Small intestine (tissue), 7 donors: Measurements from ENCODE around the gene TBC1D24. TPM values are rescaled to one million over a fixed set of nuclear protein-coding genes. Genes with fewer than 3 reads are reported as not detected.
"Not testable (repeated sequence)": the region's sequence is repeated elsewhere in the genome, so short reads cannot be mapped to it uniquely, and the experiment has no call there.

Experiments
- DNase-seq, 2 donors: peaks; one replicate each; pipeline versions ENCODE4 v3.0.0 to v3.0.0-alpha.2; 2013
- FAIRE-seq: peaks from 2 replicates; lab custom pipeline; 2012; peaks lifted over from hg19 to GRCh38; lab: Jason Lieb, UNC
- H3K27ac ChIP-seq, 3 donors: one replicate each; pipeline ENCODE4 v1.5.1; 2013; ENCODE audit warnings: low read length in 2 of 3, mild to moderate bottlenecking in 2 of 3, control low read depth in 1 of 3, inconsistent platforms in 1 of 3, low read depth in 1 of 3, moderate library complexity in 1 of 3
- H3K27me3 ChIP-seq, 3 donors: one replicate each; pipeline ENCODE4 v1.6.1; 2013; ENCODE audit warnings: low read length in 3 of 3, inconsistent platforms in 1 of 3; ENCODE audit not compliant: control insufficient read depth in 3 of 3, insufficient read depth in 3 of 3
- H3K36me3 ChIP-seq, 3 donors: one replicate each; pipeline ENCODE4 v1.6.1; 2013; ENCODE audit warnings: low read length in 3 of 3, inconsistent platforms in 1 of 3, low read depth in 1 of 3, mild to moderate bottlenecking in 1 of 3, moderate library complexity in 1 of 3; ENCODE audit not compliant: control insufficient read depth in 3 of 3, insufficient read depth in 2 of 3
- H3K4me1 ChIP-seq, 3 donors: one replicate each; pipeline ENCODE4 v1.6.1; 2013; ENCODE audit warnings: low read length in 2 of 3, inconsistent platforms in 1 of 3, low read depth in 1 of 3, mild to moderate bottlenecking in 1 of 3, moderate library complexity in 1 of 3; ENCODE audit not compliant: control insufficient read depth in 3 of 3, insufficient read depth in 2 of 3
- H3K4me3 ChIP-seq, 3 donors: one replicate each; pipeline ENCODE4 v1.5.1; 2013; ENCODE audit warnings: low read length in 3 of 3, control low read depth in 1 of 3, inconsistent platforms in 1 of 3, low read depth in 1 of 3, mild to moderate bottlenecking in 1 of 3, moderate library complexity in 1 of 3
- H3K9me3 ChIP-seq, 2 donors: one replicate each; pipeline ENCODE4 v1.6.1; 2013; ENCODE audit warnings: low read depth in 1 of 2, low read length in 1 of 2; ENCODE audit not compliant: control insufficient read depth in 2 of 2, insufficient read depth in 1 of 2
- WGBS, 3 donors: extraction: QIAGEN DNeasy Blood & Tissue Kit; methylation state at CpG; one replicate each; pipeline ENCODE4 v1.1.7; 2013; 5-methylcytosine and 5-hydroxymethylcytosine counted together
- polyA plus RNA-seq, 4 donors: library from polyadenylated mRNA; stranded (reverse) in 3 of 4; unstranded in 1 of 4; fragments of 200-250 nt in 3 of 4; fragments of 120-200 nt in 1 of 4; gene quantifications; one replicate each; pipeline versions ENCODE4 v1.2.1 to v1.2.3, GENCODE V29; 2013
- donor health status: healthy with polysubstance abuse.
- donor health status: control.
- donor health status: control.
- donor health status: Bipolar disorder and iron deficiency.
- donor health status: healthy.

TBC1D24 gene
- polyA plus RNA-seq, 4 donors, result 0.81 to 12.6 (median 3.2) TPM

GRCh38 chr16:2429771-2430663 is 44.9 kb upstream of the TBC1D24 start:
- Histone ChIP-seq H3K9me3 (no peaks in the 10 kb centered on the region), H3K4me3 (peak overlapping the region; percentile 72 to 88 (median 74)), H3K36me3 (peaks cover 0 to 26% (median 0%) of the 10 kb centered on the region in 3 donors), H3K27ac (peak overlapping the region in 1 of 3 donors; percentile 39), H3K27me3 (no peaks in the 10 kb centered on the region), H3K4me1 (peaks cover 0 to 22% (median 4%) of the 10 kb centered on the region in 3 donors)
- WGBS, 3 donors, result 2 to 4% (median 3%) methylated on average over 36 to 46 of the region's 46 CpGs
- no peak for FAIRE-seq
- peak; percentile 40 to 60 for DNase-seq

DNA sequence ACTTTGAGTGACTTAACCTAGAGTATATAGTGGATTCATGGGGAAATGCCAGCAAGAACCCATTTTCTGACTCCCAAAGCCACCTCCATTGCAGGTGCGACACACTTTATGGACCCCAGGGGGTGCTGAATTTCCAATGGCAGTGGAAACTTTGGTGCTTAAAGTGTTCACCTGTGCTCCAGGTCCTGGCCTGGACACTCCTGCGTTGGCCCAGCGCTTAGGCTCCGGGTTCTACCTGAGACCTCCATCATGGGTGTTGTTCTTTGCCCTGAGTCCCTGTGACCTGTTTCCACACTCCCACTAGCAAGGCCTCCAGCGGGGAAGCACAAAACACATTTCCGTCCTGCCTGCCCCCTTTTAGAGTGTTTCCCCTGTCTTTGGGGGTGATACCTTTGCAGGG is 42.6 kb upstream of the TBC1D24 start:
- Histone ChIP-seq H3K9me3 (no peaks in the 10 kb centered on the region), H3K36me3 (peaks cover 0 to 43% (median 0%) of the 10 kb centered on the region in 3 donors), H3K27me3 (no peaks in the 10 kb centered on the region), H3K4me3 (no peak overlapping the region), H3K4me1 (peaks cover 0 to 22% (median 4%) of the 10 kb centered on the region in 3 donors), H3K27ac (no peak overlapping the region)
- FAIRE-seq, result no peak
- 90 to 97% (median 97%) methylated on average over 6 of the region's 6 CpGs for WGBS, 3 donors
- DNase-seq, result no peak

GRCh38 chr16:2432801-2433505 is 42.0 kb upstream of the TBC1D24 start:
- H3K27me3 ChIP-seq, result no peaks in the 10 kb centered on the region
- DNase-seq (no peak), FAIRE-seq (no peak)
- peaks cover 0 to 49% (median 0%) of the 10 kb centered on the region in 3 donors for H3K36me3 ChIP-seq
- peaks cover 0 to 22% (median 4%) of the 10 kb centered on the region in 3 donors for H3K4me1 ChIP-seq
- no peak overlapping the region for H3K4me3 ChIP-seq
- 95 to 98% (median 95%) methylated on average over 15 of the region's 15 CpGs for WGBS, 3 donors
- H3K9me3 ChIP-seq, result no peaks in the 10 kb centered on the region
- no peak overlapping the region for H3K27ac ChIP-seq

DNA sequence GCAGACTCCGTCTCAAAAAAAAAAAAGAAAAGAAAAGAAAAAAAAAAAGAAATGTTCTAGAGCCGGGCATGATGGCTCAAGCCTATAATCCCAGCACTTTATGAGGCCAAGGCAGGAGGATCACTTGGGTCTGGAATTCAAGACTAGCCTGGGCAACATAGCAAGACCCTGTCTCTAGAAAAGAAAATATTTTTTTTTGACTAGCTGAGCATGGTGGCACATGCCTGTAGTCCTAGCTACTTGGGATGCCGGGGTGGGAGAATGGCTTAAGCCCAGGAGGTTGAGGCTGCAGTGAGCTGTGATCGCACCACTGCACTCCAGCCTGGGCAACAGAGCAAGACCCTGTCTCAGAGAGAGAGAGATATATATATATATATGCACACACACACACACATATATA is 39.7 kb upstream of the TBC1D24 start:
- H3K36me3 ChIP-seq, result peaks cover 0 to 69% (median 0%) of the 10 kb centered on the region in 3 donors
- not testable (repeated sequence) for H3K27me3 ChIP-seq, H3K4me3 ChIP-seq, FAIRE-seq, H3K27ac ChIP-seq, DNase-seq, H3K9me3 ChIP-seq, H3K4me1 ChIP-seq
- WGBS, 3 donors, result 93 to 100% (median 100%) methylated on average over 3 to 4 of the region's 4 CpGs

DNA sequence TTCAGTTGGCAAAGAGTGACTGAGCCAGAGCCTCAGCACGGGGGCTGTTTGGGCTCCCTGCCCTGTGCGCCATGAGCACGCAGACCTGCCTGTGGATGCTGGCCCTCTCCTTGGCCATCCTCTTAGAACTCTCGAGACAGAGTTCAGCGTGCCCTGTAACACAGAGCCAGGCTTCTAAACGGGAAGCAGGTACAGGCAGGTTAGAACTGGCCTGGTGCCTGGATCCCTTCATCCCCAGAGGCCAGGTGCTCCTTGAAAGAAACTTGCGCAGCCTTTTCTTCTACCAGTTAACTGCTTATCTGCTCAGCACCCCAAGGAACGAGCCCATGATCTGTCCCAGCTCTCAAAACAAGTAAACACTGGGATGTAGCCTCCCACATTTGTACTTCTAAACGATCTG is 38.8 kb upstream of the TBC1D24 start:
- Histone ChIP-seq H3K4me3 (no peak overlapping the region), H3K9me3 (no peaks in the 10 kb centered on the region), H3K27me3 (no peaks in the 10 kb centered on the region), H3K36me3 (peaks cover 0 to 76% (median 0%) of the 10 kb centered on the region in 3 donors), H3K27ac (no peak overlapping the region), H3K4me1 (peaks cover 0 to under 1% (median 0%) of the 10 kb centered on the region in 3 donors)
- DNase-seq, result no peak
- 92 to 93% (median 92%) methylated on average over 9 of the region's 9 CpGs for WGBS, 3 donors
- FAIRE-seq, result no peak

- peaks cover 0 to 77% (median 0%) of the 10 kb centered on the region in 3 donors for H3K36me3 ChIP-seq
- no peak overlapping the region for H3K4me3 ChIP-seq
- FAIRE-seq (no peak), DNase-seq (no peak)
- H3K27me3 ChIP-seq, result no peaks in the 10 kb centered on the region
- no peaks in the 10 kb centered on the region for H3K9me3 ChIP-seq
- WGBS, 3 donors, result 95 to 96% (median 96%) methylated on average over 24 of the region's 24 CpGs
- no peaks in the 10 kb centered on the region for H3K4me1 ChIP-seq
- H3K27ac ChIP-seq, result no peak overlapping the region
Observed at GRCh38 chr16:2437032-2437790, 37.7 kb upstream of the TBC1D24 start.

DNA sequence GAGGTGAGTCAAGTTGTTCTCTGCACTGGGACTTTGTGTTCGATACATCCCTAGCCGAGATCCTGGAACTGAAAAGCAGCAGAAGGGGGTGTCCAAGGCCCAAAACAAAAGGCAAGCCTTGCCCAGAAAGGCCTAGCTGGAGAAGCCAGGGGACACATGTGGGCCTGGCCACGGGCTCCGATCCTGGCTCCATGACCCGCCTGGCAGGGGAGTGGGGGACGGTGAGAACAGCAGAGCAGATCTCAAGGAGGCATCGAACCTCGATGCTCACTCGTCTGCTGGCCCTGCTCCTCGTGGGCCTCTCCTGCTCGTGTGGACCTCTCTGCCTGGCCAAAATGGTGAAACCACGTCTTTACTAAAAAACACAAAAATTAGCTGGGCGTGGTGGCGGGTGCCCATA is 36.8 kb upstream of the TBC1D24 start:
- no peak overlapping the region for H3K27ac ChIP-seq
- DNase-seq (no peak), FAIRE-seq (no peak)
- H3K9me3 ChIP-seq, result no peaks in the 10 kb centered on the region
- no peak overlapping the region for H3K4me3 ChIP-seq
- no peaks in the 10 kb centered on the region for H3K27me3 ChIP-seq
- H3K36me3 ChIP-seq, result peaks cover 0 to 69% (median 0%) of the 10 kb centered on the region in 3 donors
- H3K4me1 ChIP-seq, result no peaks in the 10 kb centered on the region
- WGBS, 3 donors, result 96 to 98% (median 98%) methylated on average over 14 of the region's 14 CpGs

DNA sequence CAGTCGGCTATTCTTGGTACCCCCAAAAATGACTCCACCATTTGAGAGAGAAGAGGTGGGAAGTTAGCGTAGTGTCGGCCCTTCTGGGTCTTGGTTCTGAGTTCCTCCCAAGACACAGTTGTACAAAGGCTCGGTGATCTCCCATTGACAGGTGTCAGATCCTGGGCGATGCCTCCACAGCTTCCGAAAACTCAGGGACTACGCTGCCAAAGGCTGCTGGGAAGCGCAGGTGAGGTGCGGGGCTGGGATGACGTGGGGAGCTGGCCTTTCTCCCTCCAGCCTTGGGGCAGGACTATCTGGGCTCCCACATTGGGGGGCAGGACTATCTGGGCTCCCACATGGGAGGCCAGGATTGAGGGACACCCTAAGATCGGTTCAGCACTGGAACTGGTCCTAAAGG is 35.3 kb upstream of the TBC1D24 start:
- FAIRE-seq, result no peak
- H3K36me3 ChIP-seq, result peaks cover 0 to 69% (median 0%) of the 10 kb centered on the region in 3 donors
- 96 to 98% (median 97%) methylated on average over 11 of the region's 11 CpGs for WGBS, 3 donors

More for the DNA sequence above, 35.3 kb upstream of the TBC1D24 start:
- H3K4me1 ChIP-seq, result no peaks in the 10 kb centered on the region
- H3K27ac ChIP-seq, result no peak overlapping the region
- no peak overlapping the region for H3K4me3 ChIP-seq
- H3K9me3 ChIP-seq, result no peaks in the 10 kb centered on the region
- H3K27me3 ChIP-seq, result no peaks in the 10 kb centered on the region
- DNase-seq, result no peak
